H9 (cell line): ENCODE results near the gene AGPAT2. TPM values are rescaled to one million over a fixed set of nuclear protein-coding genes. Genes with fewer than 3 reads are reported as not detected.

Experiments
- DNase-seq: peaks from one replicate; pipeline ENCODE4 v3.0.0-alpha.2; 2017
- H2AFZ ChIP-seq: one replicate; pipeline ENCODE4 v1.6.1; 2013; ENCODE audit warnings: mild to moderate bottlenecking, low read length, control low read depth, moderate library complexity
- H2AK5ac ChIP-seq: 2 replicates; pipeline ENCODE4 v1.6.1; 2013; ENCODE audit warnings: low read length, control low read depth, mixed read lengths; ENCODE audit not compliant: insufficient read length
- H2BK120ac ChIP-seq: one replicate; pipeline ENCODE4 v1.6.1; 2013; ENCODE audit warnings: low read depth, mild to moderate bottlenecking, low read length, control low read depth, inconsistent platforms; ENCODE audit not compliant: poor library complexity, severe bottlenecking
- H2BK12ac ChIP-seq: 2 replicates; pipeline ENCODE4 v1.6.1; 2013; ENCODE audit warnings: low read length, control low read depth, mixed read lengths, low read depth; ENCODE audit not compliant: insufficient read length
- H2BK15ac ChIP-seq: 2 replicates; pipeline ENCODE4 v1.6.1; 2013; ENCODE audit warnings: low read depth, low read length, control low read depth
- H2BK20ac ChIP-seq: one replicate; pipeline ENCODE4 v1.6.1; 2013; ENCODE audit warnings: low read depth, mild to moderate bottlenecking, low read length, control low read depth, inconsistent platforms; ENCODE audit not compliant: poor library complexity, severe bottlenecking
- H2BK5ac ChIP-seq: 2 replicates; pipeline ENCODE4 v1.6.1; 2013; ENCODE audit warnings: low read length, control low read depth, mixed read lengths; ENCODE audit not compliant: insufficient read length
- H3K14ac ChIP-seq: 2 replicates; pipeline ENCODE4 v1.6.1; 2013; ENCODE audit warnings: low read length, control low read depth; ENCODE audit not compliant: insufficient read depth
- H3K18ac ChIP-seq: 2 replicates; pipeline ENCODE4 v1.6.1; 2013; ENCODE audit warnings: low read depth, mild to moderate bottlenecking, mixed read lengths, low read length, control low read depth; ENCODE audit not compliant: insufficient read length
- H3K23ac ChIP-seq: 2 replicates; pipeline ENCODE4 v1.6.1; 2013; ENCODE audit warnings: low read length, control low read depth, mixed read lengths, low read depth; ENCODE audit not compliant: insufficient read length
- H3K23me2 ChIP-seq: 2 replicates; pipeline ENCODE4 v1.6.1; 2013; ENCODE audit warnings: low read depth, mild to moderate bottlenecking, mixed read lengths, low read length, control low read depth; ENCODE audit not compliant: insufficient read length, poor library complexity, severe bottlenecking
- H3K27ac ChIP-seq: 2 replicates; pipeline ENCODE4 v1.5.1; 2013; ENCODE audit warnings: low read length, control low read depth, mixed read lengths, low read depth; ENCODE audit not compliant: insufficient read length
- H3K27me3 ChIP-seq: 2 replicates; pipeline ENCODE4 v1.6.1; 2013; ENCODE audit warnings: low read length, control low read depth, inconsistent platforms; ENCODE audit not compliant: insufficient read depth
- H3K4ac ChIP-seq: 2 replicates; pipeline ENCODE4 v1.6.1; 2013; ENCODE audit warnings: low read depth, mild to moderate bottlenecking, control low read depth, inconsistent platforms, low read length, moderate library complexity
- H3K4me1 ChIP-seq: 2 replicates; pipeline ENCODE4 v1.6.1; 2013; ENCODE audit warnings: low read length, control low read depth, inconsistent platforms; ENCODE audit not compliant: insufficient read depth
- H3K4me2 ChIP-seq: 2 replicates; pipeline ENCODE4 v1.6.1; 2013; ENCODE audit warnings: low read length, control low read depth, mixed read lengths; ENCODE audit not compliant: insufficient read length, insufficient read depth
- H3K56ac ChIP-seq: 2 replicates; pipeline ENCODE4 v1.6.1; 2013; ENCODE audit warnings: low read depth, mild to moderate bottlenecking, mixed read lengths, low read length, control low read depth; ENCODE audit not compliant: insufficient read length
- H3K79me1 ChIP-seq: 2 replicates; pipeline ENCODE4 v1.6.1; 2013; ENCODE audit warnings: low read depth, mild to moderate bottlenecking, moderate library complexity, low read length, control low read depth, inconsistent platforms; ENCODE audit not compliant: insufficient read depth, poor library complexity, severe bottlenecking
- H3K79me2 ChIP-seq: 2 replicates; pipeline ENCODE4 v1.6.1; 2013; ENCODE audit warnings: low read length, control low read depth, inconsistent platforms; ENCODE audit not compliant: insufficient read depth
- H3K9ac ChIP-seq: 2 replicates; pipeline ENCODE4 v1.6.1; 2013; ENCODE audit warnings: low read length, control low read depth, mixed read lengths; ENCODE audit not compliant: insufficient read length; ENCODE audit errors: extremely low read depth
- H3K9me3 ChIP-seq: one replicate; pipeline ENCODE4 v1.6.1; 2013; ENCODE audit warnings: low read depth, low read length, inconsistent platforms; ENCODE audit not compliant: control insufficient read depth
- H3T11ph ChIP-seq: one replicate; pipeline ENCODE4 v1.6.1; 2013; ENCODE audit warnings: mild to moderate bottlenecking, low read length, control low read depth, inconsistent platforms
- H4K20me1 ChIP-seq: one replicate; pipeline ENCODE4 v1.6.1; 2013; ENCODE audit not compliant: control insufficient read depth, insufficient read length, insufficient read depth
- H4K5ac ChIP-seq: 2 replicates; pipeline ENCODE4 v1.6.1; 2013; ENCODE audit warnings: low read depth, mild to moderate bottlenecking, mixed read lengths, low read length, control low read depth; ENCODE audit not compliant: insufficient read length
- H4K8ac ChIP-seq: replicated peaks from 2 replicates; pipeline ENCODE4 v1.6.1; 2013; ENCODE audit warnings: low read length, control low read depth, mixed read lengths, low read depth; ENCODE audit not compliant: insufficient read length
- H4K91ac ChIP-seq: 2 replicates; pipeline ENCODE4 v1.6.1; 2013; ENCODE audit warnings: low read depth, mild to moderate bottlenecking, moderate library complexity, mixed read lengths, low read length, control low read depth; ENCODE audit not compliant: insufficient read length
- H3K27ac Mint-ChIP-seq, 3 experiments: 2 replicates in 2 of 3; 3 replicates in 1 of 3; pipeline ENCODE4 v1.8.0; 2020 to 2021; ENCODE audit warnings: mixed read lengths in 3 of 3, mild to moderate bottlenecking in 1 of 3, moderate library complexity in 1 of 3
- H3K27me3 Mint-ChIP-seq: 2 replicates; pipeline ENCODE4 v1.8.0; 2021; ENCODE audit warnings: low read depth, mild to moderate bottlenecking, moderate library complexity, mixed read lengths
- H3K36me3 Mint-ChIP-seq, 3 experiments: 2 replicates in 2 of 3; 3 replicates in 1 of 3; pipeline ENCODE4 v1.8.0; 2020 to 2021; ENCODE audit warnings: low read depth in 3 of 3, mixed read lengths in 3 of 3; ENCODE audit not compliant: insufficient read depth in 1 of 3
- H3K4me1 Mint-ChIP-seq, 2 experiments: 2 replicates each; pipeline ENCODE4 v1.8.0; 2020; ENCODE audit warnings: mixed read lengths in 2 of 2
- H3K4me3 Mint-ChIP-seq, 2 experiments: 2 replicates in 1 of 2; 3 replicates in 1 of 2; pipeline ENCODE4 v1.8.0; 2020 to 2021; ENCODE audit warnings: mild to moderate bottlenecking in 2 of 2, mixed read lengths in 2 of 2, moderate library complexity in 1 of 2
- H3K9me3 Mint-ChIP-seq, 2 experiments: 2 replicates in 1 of 2; 3 replicates in 1 of 2; pipeline ENCODE4 v1.8.0; 2020; ENCODE audit warnings: mild to moderate bottlenecking in 2 of 2, mixed read lengths in 2 of 2, moderate library complexity in 1 of 2
- WGBS: extraction: QIAGEN DNeasy Blood & Tissue Kit; methylation state at CpG from one replicate; pipeline ENCODE4 v1.1.7; 2013; ENCODE audit warnings: missing lambda C conversion rate, low lambda C conversion rate, mixed read lengths; ENCODE audit not compliant: insufficient read length; ENCODE audit errors: extremely low coverage; 5-methylcytosine and 5-hydroxymethylcytosine counted together
- total RNA-seq: library from RNA; stranded (reverse); gene quantifications from 2 replicates; pipeline ENCODE4 v1.2.1, GENCODE V29; 2021
- TF ChIP-seq, protein P1 (sequence below): fragments of 200-600 bp; sonication (generic); conservative IDR thresholded peaks from 3 replicates; pipeline ENCODE4 v1.8.0; 2021; ENCODE audit warnings: antibody characterized with exemption, mild to moderate bottlenecking

Gene AGPAT2
- total RNA-seq, 1 experiment from 2014 or later = 29.7 TPM

DNA sequence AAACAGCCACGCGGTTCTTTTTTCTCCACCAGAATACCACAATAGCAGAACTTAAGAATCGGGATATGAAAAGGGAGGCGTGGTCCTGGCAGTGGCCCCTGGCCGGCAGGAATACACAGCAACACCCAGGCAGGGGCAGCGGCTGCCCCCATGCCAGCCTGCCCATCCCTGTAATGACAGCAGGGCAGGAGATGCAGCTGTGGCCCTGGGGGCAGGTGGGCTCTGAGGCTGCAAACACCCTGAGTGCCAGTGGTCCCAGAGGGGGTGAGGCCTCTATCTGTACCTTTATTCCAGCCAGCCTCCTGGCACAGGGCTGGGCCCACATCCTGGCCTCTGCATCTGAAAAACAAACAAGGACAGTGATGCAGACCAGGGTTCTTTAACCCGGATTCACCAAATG lies 37.5 kb upstream of the AGPAT2 start:
- peaks cover 10% of the 10 kb centered on the region for H3K23me2 ChIP-seq
- peaks cover 13 to 23% of the 10 kb centered on the region in 2 experiments for H3K4me1 Mint-ChIP-seq
- H3K79me2 ChIP-seq = peaks cover 11% of the 10 kb centered on the region; the same call in 1 of the 2 replicates
- no peaks in the 10 kb centered on the region for H3K9me3 ChIP-seq
- no peak overlapping the region for H2BK120ac ChIP-seq
- no peak overlapping the region for H3K4me3 Mint-ChIP-seq
- H4K5ac ChIP-seq = no peak overlapping the region
- WGBS = no CpG with 5 or more reads among the region's 7 CpGs
- no peak overlapping the region for H3K27ac Mint-ChIP-seq
- no peak overlapping the region for H2BK12ac ChIP-seq
- no peak overlapping the region for H3K27ac ChIP-seq
- H3K23ac ChIP-seq = no peak overlapping the region
- H2AFZ ChIP-seq = no peak overlapping the region
- no peaks in the 10 kb centered on the region for H4K20me1 ChIP-seq
- no peak overlapping the region for H2BK15ac ChIP-seq
- no peak overlapping the region for H3T11ph ChIP-seq
- H3K4ac ChIP-seq = no peak overlapping the region
- H4K91ac ChIP-seq = no peak overlapping the region
- H3K4me1 ChIP-seq = no peaks in the 10 kb centered on the region
- no peak overlapping the region for H2BK20ac ChIP-seq
- H3K18ac ChIP-seq = no peak overlapping the region
- H2AK5ac ChIP-seq = no peak overlapping the region
- peaks cover 31 to 42% (median 41%) of the 10 kb centered on the region in 3 experiments for H3K36me3 Mint-ChIP-seq
- H3K14ac ChIP-seq = no peak overlapping the region
- H3K9me3 Mint-ChIP-seq = no peaks in the 10 kb centered on the region; a peak in 1 of 5 replicates
- DNase-seq = no peak
- H2BK5ac ChIP-seq = no peak overlapping the region
- TF ChIP-seq, protein P1, sequence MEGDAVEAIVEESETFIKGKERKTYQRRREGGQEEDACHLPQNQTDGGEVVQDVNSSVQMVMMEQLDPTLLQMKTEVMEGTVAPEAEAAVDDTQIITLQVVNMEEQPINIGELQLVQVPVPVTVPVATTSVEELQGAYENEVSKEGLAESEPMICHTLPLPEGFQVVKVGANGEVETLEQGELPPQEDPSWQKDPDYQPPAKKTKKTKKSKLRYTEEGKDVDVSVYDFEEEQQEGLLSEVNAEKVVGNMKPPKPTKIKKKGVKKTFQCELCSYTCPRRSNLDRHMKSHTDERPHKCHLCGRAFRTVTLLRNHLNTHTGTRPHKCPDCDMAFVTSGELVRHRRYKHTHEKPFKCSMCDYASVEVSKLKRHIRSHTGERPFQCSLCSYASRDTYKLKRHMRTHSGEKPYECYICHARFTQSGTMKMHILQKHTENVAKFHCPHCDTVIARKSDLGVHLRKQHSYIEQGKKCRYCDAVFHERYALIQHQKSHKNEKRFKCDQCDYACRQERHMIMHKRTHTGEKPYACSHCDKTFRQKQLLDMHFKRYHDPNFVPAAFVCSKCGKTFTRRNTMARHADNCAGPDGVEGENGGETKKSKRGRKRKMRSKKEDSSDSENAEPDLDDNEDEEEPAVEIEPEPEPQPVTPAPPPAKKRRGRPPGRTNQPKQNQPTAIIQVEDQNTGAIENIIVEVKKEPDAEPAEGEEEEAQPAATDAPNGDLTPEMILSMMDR = no peak
- no peak overlapping the region for H4K8ac ChIP-seq
- H3K27me3 ChIP-seq = no peaks in the 10 kb centered on the region
- no peak overlapping the region for H3K56ac ChIP-seq
- H3K79me1 ChIP-seq = peaks cover 6% of the 10 kb centered on the region
- H3K27me3 Mint-ChIP-seq = peaks cover 6% of the 10 kb centered on the region
- H3K4me2 ChIP-seq = no peak overlapping the region
- no peak overlapping the region for H3K9ac ChIP-seq
